CD4-positive, alpha-beta T cell (primary cell): ENCODE measurements around the gene CADPS. TPM values are rescaled to one million over a fixed set of nuclear protein-coding genes. Genes with fewer than 3 reads are reported as not detected.

Experiments
- ATAC-seq: fragments of 200-7000 bp; cut with Tn5 transposase; one replicate; pipeline ENCODE4 v1.10.0; 2022; ENCODE audit warnings: mild to moderate bottlenecking; ENCODE audit not compliant: poor library complexity
- CTCF ChIA-PET: fragments of 350-600 bp; sonication (Branson Sonifier 250); formaldehyde crosslinking; loops from one replicate; lab custom pipeline; 2021; ENCODE audit warnings: antibody characterized with exemption, inconsistent platforms; lab: Charles Lee
- POLR2A ChIA-PET: fragments of 350-600 bp; sonication (Branson Sonifier 250); formaldehyde crosslinking; loops from one replicate; lab custom pipeline; 2021; ENCODE audit warnings: antibody characterized with exemption, inconsistent platforms; lab: Charles Lee
- DNase-seq, 14 experiments: peaks; one replicate each; pipeline ENCODE4 v3.0.0-alpha.2; 2013 to 2020; ENCODE audit warnings: mixed read lengths in 2 of 14
- H3K27ac ChIP-seq, 2 donors: one replicate each; pipeline versions ENCODE4 v1.5.1 to v1.7.0; 2013; ENCODE audit warnings: low read length in 2 of 2, low read depth in 1 of 2, mild to moderate bottlenecking in 1 of 2
- H3K27me3 ChIP-seq, 2 experiments: 1 replicate in 1 of 2; 2 replicates in 1 of 2; pipeline versions ENCODE4 v1.6.1 to v1.7.0; 2013; ENCODE audit warnings: low read length in 2 of 2, control low read depth in 1 of 2, mild to moderate bottlenecking in 1 of 2, moderate library complexity in 1 of 2; ENCODE audit not compliant: insufficient read depth in 2 of 2, control insufficient read depth in 1 of 2
- H3K36me3 ChIP-seq: one replicate; pipeline ENCODE4 v1.6.1; 2013; ENCODE audit warnings: low read length, control low read depth; ENCODE audit not compliant: insufficient read depth
- H3K4me1 ChIP-seq: one replicate; pipeline ENCODE4 v1.6.1; 2013; ENCODE audit warnings: low read length, control low read depth; ENCODE audit not compliant: insufficient read depth
- H3K4me3 ChIP-seq: one replicate; pipeline ENCODE4 v1.5.1; 2013; ENCODE audit warnings: mild to moderate bottlenecking, low read length, moderate library complexity
- H3K9me3 ChIP-seq, 2 experiments: 1 replicate in 1 of 2; 2 replicates in 1 of 2; pipeline versions ENCODE4 v1.6.1 to v1.7.0; 2013; ENCODE audit warnings: low read length in 2 of 2, mild to moderate bottlenecking in 2 of 2, control low read depth in 1 of 2, moderate library complexity in 1 of 2; ENCODE audit not compliant: control insufficient read depth in 1 of 2, insufficient read depth in 1 of 2
- H3K27ac Mint-ChIP-seq: one replicate; pipeline ENCODE4 v1.8.0; 2020; ENCODE audit warnings: mixed read lengths
- H3K27me3 Mint-ChIP-seq: one replicate; pipeline ENCODE4 v1.8.0; 2021; ENCODE audit warnings: mixed read lengths
- H3K36me3 Mint-ChIP-seq: one replicate; pipeline ENCODE4 v1.8.0; 2021; ENCODE audit warnings: low read depth, mixed read lengths
- H3K4me1 Mint-ChIP-seq: one replicate; pipeline ENCODE4 v1.8.0; 2021; ENCODE audit warnings: low read depth, mixed read lengths
- H3K4me3 Mint-ChIP-seq: one replicate; pipeline ENCODE4 v1.8.0; 2020; ENCODE audit warnings: mild to moderate bottlenecking, mixed read lengths
- H3K9me3 Mint-ChIP-seq: one replicate; pipeline ENCODE4 v1.8.0; 2020; ENCODE audit warnings: mixed read lengths
- intact Hi-C, 2 experiments: fragments of 100-400 bp; cut with DNase I in 1 of 2; cut with micrococcal nuclease in 1 of 2; formaldehyde crosslinking; loops; one replicate each; pipeline versions ENCODE4 v1.15.1 to v1.9.0; 2023 to 2025; cut with DNase I, micrococcal nuclease
- total RNA-seq, 174 experiments: library from RNA in 2 of 174; stranded (reverse) in 2 of 174; gene quantifications; one replicate each; pipeline ENCODE4 v1.2.3 and lab custom pipeline; 2021 to 2026
- TF ChIP-seq, protein P1 (sequence below): fragments of 200-600 bp; IDR thresholded peaks from one replicate; pipeline ENCODE4 v1.8.0; 2022; ENCODE audit warnings: antibody characterized with exemption, mild to moderate bottlenecking

The CADPS gene
- total RNA-seq, 2 experiments from 2014 or later, result not detected

DNA sequence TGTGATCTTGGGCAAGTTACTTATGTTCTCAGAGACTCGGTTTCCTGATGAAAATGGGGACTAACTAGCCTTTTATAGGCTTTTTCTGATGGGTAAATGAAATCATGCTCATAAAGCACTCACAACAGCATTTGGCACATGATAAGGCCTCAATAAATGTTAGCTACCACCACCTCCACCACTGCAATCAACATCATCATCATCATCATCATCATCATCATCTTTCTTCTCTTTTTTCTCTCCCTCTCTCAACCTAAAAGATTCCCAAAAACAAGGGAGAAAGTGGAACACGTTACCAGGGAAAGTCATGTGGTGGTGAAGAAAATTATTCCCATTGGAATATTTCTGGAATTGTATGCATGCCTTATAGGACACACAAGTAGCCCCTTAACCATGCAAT lies 468.3 kb downstream of the CADPS start:
- intact Hi-C loops, result no loop called here
- TF ChIP-seq, protein P1, sequence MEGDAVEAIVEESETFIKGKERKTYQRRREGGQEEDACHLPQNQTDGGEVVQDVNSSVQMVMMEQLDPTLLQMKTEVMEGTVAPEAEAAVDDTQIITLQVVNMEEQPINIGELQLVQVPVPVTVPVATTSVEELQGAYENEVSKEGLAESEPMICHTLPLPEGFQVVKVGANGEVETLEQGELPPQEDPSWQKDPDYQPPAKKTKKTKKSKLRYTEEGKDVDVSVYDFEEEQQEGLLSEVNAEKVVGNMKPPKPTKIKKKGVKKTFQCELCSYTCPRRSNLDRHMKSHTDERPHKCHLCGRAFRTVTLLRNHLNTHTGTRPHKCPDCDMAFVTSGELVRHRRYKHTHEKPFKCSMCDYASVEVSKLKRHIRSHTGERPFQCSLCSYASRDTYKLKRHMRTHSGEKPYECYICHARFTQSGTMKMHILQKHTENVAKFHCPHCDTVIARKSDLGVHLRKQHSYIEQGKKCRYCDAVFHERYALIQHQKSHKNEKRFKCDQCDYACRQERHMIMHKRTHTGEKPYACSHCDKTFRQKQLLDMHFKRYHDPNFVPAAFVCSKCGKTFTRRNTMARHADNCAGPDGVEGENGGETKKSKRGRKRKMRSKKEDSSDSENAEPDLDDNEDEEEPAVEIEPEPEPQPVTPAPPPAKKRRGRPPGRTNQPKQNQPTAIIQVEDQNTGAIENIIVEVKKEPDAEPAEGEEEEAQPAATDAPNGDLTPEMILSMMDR, result no peak
- H3K36me3 ChIP-seq, result no peaks in the 10 kb centered on the region
- peaks cover 0 to 2% of the 10 kb centered on the region in 2 experiments for H3K27me3 ChIP-seq
- Mint-ChIP-seq H3K27ac (no peak overlapping the region), H3K36me3 (no peaks in the 10 kb centered on the region), H3K27me3 (peaks cover 7% of the 10 kb centered on the region), H3K9me3 (no peaks in the 10 kb centered on the region), H3K4me1 (no peaks in the 10 kb centered on the region), H3K4me3 (no peak overlapping the region)
- no peaks in the 10 kb centered on the region for H3K4me1 ChIP-seq
- ATAC-seq (no peak), DNase-seq (no peak)
- H3K27ac ChIP-seq, result no peak overlapping the region
- no peak overlapping the region for H3K4me3 ChIP-seq
- no peaks in the 10 kb centered on the region for H3K9me3 ChIP-seq
- POLR2A ChIA-PET, result no interaction called here
- CTCF ChIA-PET, result no interaction called here

GRCh38 chr3:62405566-62405965 lies 469.6 kb downstream of the CADPS start:
- CTCF ChIA-PET, result no interaction called here
- H3K4me3 ChIP-seq, result no peak overlapping the region
- Mint-ChIP-seq H3K27ac (no peak overlapping the region), H3K4me1 (no peaks in the 10 kb centered on the region), H3K4me3 (no peak overlapping the region), H3K27me3 (peaks cover 12% of the 10 kb centered on the region), H3K36me3 (no peaks in the 10 kb centered on the region), H3K9me3 (no peaks in the 10 kb centered on the region)
- peaks cover 0 to 2% of the 10 kb centered on the region in 2 experiments for H3K27me3 ChIP-seq
- TF ChIP-seq, protein P1, result no peak
- no peaks in the 10 kb centered on the region for H3K9me3 ChIP-seq
- ATAC-seq (no peak), DNase-seq (no peak)
- H3K4me1 ChIP-seq, result no peaks in the 10 kb centered on the region
- no peaks in the 10 kb centered on the region for H3K36me3 ChIP-seq
- intact Hi-C loops, result no loop called here
- H3K27ac ChIP-seq, result no peak overlapping the region
- POLR2A ChIA-PET, result no interaction called here

- no peaks in the 10 kb centered on the region for H3K36me3 Mint-ChIP-seq
- no peak overlapping the region for H3K4me3 Mint-ChIP-seq
- Histone ChIP-seq H3K4me3 (no peak overlapping the region), H3K27me3 (peaks cover 0 to 2% of the 10 kb centered on the region in 2 experiments), H3K4me1 (no peaks in the 10 kb centered on the region), H3K36me3 (no peaks in the 10 kb centered on the region), H3K9me3 (no peaks in the 10 kb centered on the region), H3K27ac (no peak overlapping the region)
- intact Hi-C loops, result no loop called here
- ATAC-seq (no peak), DNase-seq (no peak)
- POLR2A ChIA-PET, result no interaction called here
- TF ChIP-seq, protein P1, result no peak
- H3K27me3 Mint-ChIP-seq, result peaks cover 10% of the 10 kb centered on the region
- CTCF ChIA-PET, result no interaction called here
- H3K9me3 Mint-ChIP-seq, result no peaks in the 10 kb centered on the region
- H3K27ac Mint-ChIP-seq, result no peak overlapping the region
- no peaks in the 10 kb centered on the region for H3K4me1 Mint-ChIP-seq
Measured at GRCh38 chr3:62405135-62405534, 470.1 kb downstream of the CADPS start.
